Embryonic facial prominence (tissue), 1 donor: ENCODE results near the gene SESN1.
A peak's percentile ranks its signal among the peaks of the same experiment; 100 is the strongest.
"Not testable (repeated sequence)": the region's sequence is repeated elsewhere in the genome, so short reads cannot be mapped to it uniquely, and the experiment has no call there.

Experiments
- DNase-seq: peaks from one replicate; pipeline ENCODE4 v3.0.0-alpha.2; 2016; ENCODE audit errors: extremely low spot score

Gene SESN1

GRCh38 chr6:109095036-109095834 is 589 bp upstream of the SESN1 start, which contains the start of gene CEP57L1:
CEP57L1 (plus strand) TSS chr6:109095507; CDS start chr6:109145222, 49,715 bp downstream.
- DNase-seq, result peak; percentile 95

DNA sequence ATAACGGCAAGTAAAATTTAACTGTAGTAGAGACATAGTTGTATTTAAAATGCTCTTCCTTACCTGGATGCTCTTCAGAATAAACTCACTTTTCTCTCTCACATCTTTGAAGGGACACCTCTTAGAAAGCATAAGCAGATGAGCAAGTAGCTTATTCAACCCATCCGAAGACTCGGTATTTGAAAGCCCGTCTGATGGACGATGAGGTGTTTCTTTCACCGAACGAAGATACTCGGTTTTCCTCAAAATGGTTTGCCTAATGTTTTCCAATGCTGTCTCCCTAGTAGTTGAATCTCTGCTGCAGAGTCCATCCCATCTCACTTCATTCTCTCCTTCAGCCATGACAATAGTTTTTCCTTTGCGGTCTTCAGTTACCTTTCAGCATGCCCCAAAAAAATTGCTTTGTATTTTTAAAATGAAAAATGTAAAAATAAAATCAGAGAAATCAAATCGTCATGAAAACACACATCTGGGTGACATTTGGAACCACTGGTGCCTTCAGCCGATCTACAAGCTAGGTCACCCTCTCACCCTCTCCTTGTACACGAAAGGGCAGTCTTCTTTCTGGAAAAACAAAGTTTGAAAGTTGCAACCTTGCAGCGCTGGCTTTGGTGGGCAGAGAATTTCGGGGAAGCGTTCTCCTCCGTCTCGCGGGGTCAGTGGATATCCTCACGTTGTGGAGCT is 772 bp downstream of the SESN1 start:
- no peak for DNase-seq

DNA sequence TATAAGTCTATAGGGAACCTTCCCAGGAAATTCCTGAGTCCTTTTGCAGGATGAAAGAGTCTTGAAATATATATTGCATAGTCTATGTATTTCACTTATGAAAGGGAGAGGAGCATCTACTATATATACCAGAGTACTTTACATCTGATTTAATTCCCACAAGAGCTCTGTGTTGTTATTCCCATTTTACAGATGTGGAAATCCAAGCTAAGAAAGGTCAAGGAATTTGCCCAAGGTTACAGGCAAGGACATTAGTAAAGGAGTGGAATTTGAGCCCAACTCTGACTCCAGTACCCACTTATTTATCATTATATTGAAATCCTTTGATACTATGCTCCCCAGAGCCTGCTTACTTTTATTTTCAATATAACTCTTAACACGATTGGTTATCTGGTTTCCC is 2.6 kb downstream of the SESN1 start:
- no peak for DNase-seq

DNA sequence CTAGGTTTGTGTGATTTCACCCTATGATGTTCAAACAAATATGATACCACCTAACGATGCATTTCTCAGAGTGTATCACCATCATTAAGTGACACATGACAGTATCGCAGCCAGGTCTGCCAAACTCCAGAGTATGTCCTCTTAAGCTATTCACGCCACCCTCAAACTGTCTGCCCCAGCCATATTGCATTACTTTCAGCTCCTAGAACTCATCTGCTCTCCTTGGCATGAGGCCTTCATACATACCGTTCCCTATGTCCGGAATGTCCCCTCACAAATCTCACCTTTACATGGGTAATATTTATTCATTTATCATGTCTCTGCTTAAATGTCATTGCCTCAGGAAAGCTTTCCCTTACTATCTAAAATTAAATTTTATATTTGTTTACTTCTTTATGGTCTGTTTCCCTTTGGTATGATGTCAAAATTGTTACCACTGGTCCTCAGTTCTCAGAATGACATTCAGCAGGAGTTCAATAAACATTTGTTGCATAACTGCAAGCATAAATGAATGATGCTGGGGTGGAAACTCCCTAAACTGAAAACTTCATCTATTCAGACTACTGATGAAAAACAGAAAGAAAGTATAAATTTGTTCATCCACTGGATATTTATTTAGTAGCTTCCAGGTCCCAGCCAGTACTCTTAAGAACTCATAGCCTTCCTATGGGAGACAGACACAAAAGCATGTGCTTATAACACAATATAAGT is 3.2 kb downstream of the SESN1 start:
- no peak for DNase-seq

- no peak for DNase-seq
These were observed 5.7 kb downstream of the SESN1 start for GRCh38 chr6:109088995-109089394.

DNA sequence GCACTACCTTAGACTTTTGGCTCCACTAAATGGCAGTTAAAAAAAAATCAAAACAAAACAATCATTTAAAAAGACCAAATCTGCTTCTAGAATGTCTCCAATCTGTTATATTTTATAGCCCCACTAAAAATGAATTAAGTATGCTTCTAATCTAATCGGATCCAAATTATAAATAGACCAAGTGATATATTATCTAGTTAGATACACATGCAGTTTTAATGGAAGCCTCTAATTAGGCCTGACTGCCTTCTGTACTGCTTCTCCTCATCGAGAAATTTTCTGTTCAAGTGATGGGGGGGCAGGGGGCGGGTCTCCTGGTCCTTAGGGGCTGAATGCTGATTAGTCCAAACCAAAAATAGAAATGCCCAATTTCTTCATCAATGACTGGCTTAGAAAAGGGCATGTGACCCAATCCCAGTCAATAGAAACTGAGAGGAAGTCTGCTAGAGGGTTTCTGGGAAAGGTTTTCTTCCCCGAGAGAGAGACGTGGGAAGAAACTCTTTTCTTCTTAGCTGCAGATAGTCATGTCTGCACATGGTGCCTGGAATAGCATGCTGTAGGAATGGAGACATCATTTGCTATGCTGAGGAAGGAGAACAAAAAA is 6.9 kb downstream of the SESN1 start:
- no peak for DNase-seq

GRCh38 chr6:109084146-109084545 is 10.5 kb downstream of the SESN1 start:
- DNase-seq, result not testable (repeated sequence)

- no peak for DNase-seq
These were observed 11.0 kb downstream of the SESN1 start for GRCh38 chr6:109083657-109084056.

- no peak for DNase-seq
These were observed 12.5 kb downstream of the SESN1 start for GRCh38 chr6:109082188-109082577.

DNA sequence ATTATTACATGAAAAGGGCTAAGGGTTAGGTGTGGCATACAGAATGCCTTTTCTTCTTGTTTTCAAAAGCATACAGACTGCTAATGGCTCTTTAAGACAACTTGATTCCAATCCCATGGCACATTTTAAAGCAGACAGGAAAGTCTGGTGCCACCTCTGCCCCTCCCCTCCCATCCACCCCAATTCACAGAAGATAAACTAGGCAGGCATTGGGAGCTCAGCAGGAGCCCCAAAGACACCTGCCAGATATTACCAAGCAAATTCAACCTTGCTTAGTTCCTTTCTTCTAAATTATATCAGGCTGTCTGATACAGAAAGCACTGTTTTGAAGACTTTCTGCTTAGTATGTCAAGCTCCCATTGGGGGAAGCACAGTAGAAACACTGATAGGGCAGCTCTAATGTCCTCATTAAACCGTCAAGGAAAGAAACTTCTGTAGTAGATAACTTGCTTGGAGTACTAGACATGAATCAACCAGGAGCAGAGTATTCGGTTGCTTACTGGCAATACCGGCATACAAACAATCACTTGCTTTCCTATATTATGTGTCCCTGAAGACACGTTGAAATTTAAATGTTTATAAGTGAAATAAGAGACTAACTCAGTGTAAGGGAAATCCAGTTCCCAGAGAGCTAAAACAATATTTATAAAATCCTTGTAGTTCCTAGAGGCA is 13.0 kb downstream of the SESN1 start:
- DNase-seq, result no peak

DNA sequence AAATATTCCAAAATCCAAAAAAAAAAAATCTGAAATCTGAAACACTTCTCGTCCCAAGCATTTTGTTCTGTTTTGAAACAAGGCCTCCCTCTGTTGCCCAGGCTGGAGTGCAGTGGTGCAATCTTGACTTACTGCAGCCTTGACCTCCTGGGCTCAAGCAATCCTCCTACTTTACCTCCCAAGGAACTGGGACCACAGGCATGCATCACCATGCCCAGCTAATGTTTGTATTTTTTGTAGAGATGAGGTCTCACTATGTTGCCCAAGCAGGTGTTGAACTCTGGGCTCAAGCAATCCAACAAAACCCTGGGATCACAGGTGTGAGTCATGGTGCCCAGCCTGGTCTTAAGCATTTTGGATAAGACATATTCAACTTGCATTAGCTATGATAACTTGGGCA is 13.6 kb downstream of the SESN1 start:
- no peak for DNase-seq

- peak; percentile 45 for DNase-seq
These were observed 14.7 kb downstream of the SESN1 start for GRCh38 chr6:109079981-109080380.

DNA sequence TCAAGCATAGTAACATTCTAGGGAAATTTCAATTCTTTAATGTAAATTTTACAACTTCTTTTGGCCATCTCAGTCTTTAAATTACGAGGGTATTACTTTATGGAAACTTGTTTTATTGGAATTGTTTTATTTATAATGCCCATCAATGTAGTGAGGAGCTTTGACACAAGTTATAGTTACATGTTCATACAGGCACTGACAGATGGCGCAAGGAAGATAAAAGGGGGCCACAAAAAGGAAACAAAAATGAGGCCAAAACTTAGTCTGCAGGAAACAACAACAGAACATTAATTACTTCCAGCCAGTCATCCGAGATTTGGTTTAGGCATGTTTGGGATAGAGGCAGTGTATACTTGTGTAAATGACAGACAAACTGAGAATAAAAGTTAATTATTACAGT is 18.3 kb downstream of the SESN1 start:
- no peak for DNase-seq

- no peak for DNase-seq
These were observed 18.7 kb downstream of the SESN1 start for GRCh38 chr6:109075934-109076333.

DNA sequence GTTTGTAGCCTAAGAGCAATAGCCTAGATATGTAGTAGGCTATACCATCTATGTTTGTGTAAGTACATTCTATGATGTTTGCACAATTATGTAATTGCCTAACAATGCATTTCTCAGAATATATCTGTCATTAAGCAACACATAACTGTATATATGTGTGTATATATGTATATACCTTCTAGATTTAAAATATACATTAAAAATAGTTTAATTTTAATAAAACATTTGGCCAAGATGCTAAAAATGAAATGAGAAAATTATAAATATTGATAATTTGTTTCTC is 20.6 kb downstream of the SESN1 start:
- no peak for DNase-seq

DNA sequence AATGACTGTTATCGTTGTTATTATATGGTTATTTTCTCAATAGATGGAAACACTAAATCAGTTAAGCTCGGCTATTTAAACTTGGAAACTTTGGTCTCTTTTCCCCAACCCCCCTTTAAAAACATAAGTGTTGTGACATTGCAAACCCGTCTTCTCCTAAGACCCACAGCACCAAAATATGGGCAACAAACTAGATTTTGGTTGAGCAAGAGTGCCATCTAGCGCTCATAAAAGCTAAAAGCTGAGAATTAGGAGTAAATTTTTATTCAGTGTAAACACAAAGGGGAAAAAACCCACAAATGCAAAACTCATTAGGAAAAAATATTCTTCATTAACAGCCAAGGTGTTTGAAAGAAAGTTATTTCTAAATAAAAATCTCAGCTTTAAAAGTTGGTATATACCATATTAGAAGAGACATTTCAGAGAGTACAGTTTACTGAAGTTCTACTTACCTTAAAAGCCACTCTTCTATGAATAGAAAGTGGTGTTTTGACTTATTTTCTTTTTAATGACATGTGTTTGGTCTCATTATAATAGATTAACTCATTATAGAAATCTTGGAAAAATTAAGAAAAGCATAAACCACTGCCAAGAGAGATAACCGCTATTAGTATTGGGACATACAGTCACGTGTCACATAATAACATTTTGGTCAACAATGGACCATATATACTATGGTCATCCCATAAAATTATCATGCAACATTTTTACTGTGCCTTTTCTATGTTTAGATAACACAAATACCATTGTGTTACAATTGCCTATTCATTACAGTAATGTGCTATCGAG is 21.1 kb downstream of the SESN1 start:
- DNase-seq, result peak; percentile 28

- no peak for DNase-seq
These were observed 23.3 kb downstream of the SESN1 start for GRCh38 chr6:109071125-109071917.

GRCh38 chr6:109069746-109070145 is 24.9 kb downstream of the SESN1 start:
- DNase-seq, result no peak

GRCh38 chr6:109062767-109063352 is 31.8 kb downstream of the SESN1 start:
- DNase-seq, result no peak

DNA sequence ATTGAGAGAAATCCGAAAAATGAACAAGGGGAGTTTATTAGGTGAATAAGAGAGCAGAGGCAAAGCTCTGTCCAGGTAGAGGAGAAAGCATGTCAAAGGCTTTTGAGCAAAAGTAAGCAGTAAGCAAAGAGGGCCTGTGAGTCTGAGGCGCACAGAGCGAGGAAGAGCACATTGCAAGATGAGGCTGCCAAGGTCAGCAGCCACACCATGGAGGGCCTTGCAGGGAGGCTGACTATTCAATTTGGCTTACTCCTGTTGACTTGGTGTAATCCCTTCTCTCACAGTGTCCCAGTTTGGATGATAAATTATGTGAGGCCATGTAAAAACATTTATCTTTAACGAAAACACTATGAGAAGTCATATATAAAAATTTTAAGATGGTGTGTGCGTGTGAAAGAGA is 32.4 kb downstream of the SESN1 start:
- no peak for DNase-seq
